Measurements from ENCODE around the gene HAPLN1. TPM values are rescaled to one million over a fixed set of nuclear protein-coding genes. Genes with fewer than 3 reads are reported as not detected.

The HAPLN1 gene
- total RNA-seq, 1 experiment from 2014 or later, result not detected

- Histone ChIP-seq H3K4me2 (ENCODE audit: low read depth, low read length, poor library complexity, severe bottlenecking) (no peak overlapping the region), H3K79me2 (ENCODE audit: low read length) (no peaks in the 10 kb centered on the region), H3K9me2 (replicated peaks; ENCODE audit: insufficient read depth, low read length) (no peaks in the 10 kb centered on the region), H3K36me3 (ENCODE audit: insufficient read depth, low read length) (no peaks in the 10 kb centered on the region), H3K4me3 (ENCODE audit: low read length) (no peak overlapping the region), H3K27ac (ENCODE audit: low read length) (no peak overlapping the region), H2AFZ (ENCODE audit: low read length) (no peak overlapping the region), H3K9ac (ENCODE audit: low read length) (no peak overlapping the region), H3K9me3 (ENCODE audit: low read length) (no peaks in the 10 kb centered on the region), H3K4me1 (ENCODE audit: low read length) (no peaks in the 10 kb centered on the region), H4K20me1 (ENCODE audit: insufficient read depth, low read depth, low read length) (no peaks in the 10 kb centered on the region), H3K27me3 (ENCODE audit: low read length) (no peaks in the 10 kb centered on the region)
- no peak for DNase-seq
Measured at GRCh38 chr5:83724935-83725334, 4.3 kb upstream of the HAPLN1 start.

- no peaks in the 10 kb centered on the region for H3K79me2 ChIP-seq (ENCODE audit: low read length)
- no peaks in the 10 kb centered on the region for H4K20me1 ChIP-seq (ENCODE audit: insufficient read depth, low read depth, low read length)
- no peak for DNase-seq
- H3K36me3 ChIP-seq (ENCODE audit: insufficient read depth, low read length), result no peaks in the 10 kb centered on the region
- H3K9ac ChIP-seq (ENCODE audit: low read length), result no peak overlapping the region
- H3K9me3 ChIP-seq (ENCODE audit: low read length), result no peaks in the 10 kb centered on the region
- H3K4me1 ChIP-seq (ENCODE audit: low read length), result no peaks in the 10 kb centered on the region
- H3K4me2 ChIP-seq (ENCODE audit: low read depth, low read length, poor library complexity, severe bottlenecking), result no peak overlapping the region
- no peaks in the 10 kb centered on the region for H3K9me2 ChIP-seq (replicated peaks; ENCODE audit: insufficient read depth, low read length)
- no peaks in the 10 kb centered on the region for H3K27me3 ChIP-seq (ENCODE audit: low read length)
- no peak overlapping the region for H3K4me3 ChIP-seq (ENCODE audit: low read length)
- no peak overlapping the region for H2AFZ ChIP-seq (ENCODE audit: low read length)
- H3K27ac ChIP-seq (ENCODE audit: low read length), result no peak overlapping the region
Measured at GRCh38 chr5:83724001-83724400, 3.3 kb upstream of the HAPLN1 start.

GRCh38 chr5:83723031-83723430, 2.4 kb upstream of the HAPLN1 start:
- no peaks in the 10 kb centered on the region for H3K27me3 ChIP-seq (ENCODE audit: low read length)
- H3K4me3 ChIP-seq (ENCODE audit: low read length), result no peak overlapping the region
- H3K9me3 ChIP-seq (ENCODE audit: low read length), result no peaks in the 10 kb centered on the region
- no peaks in the 10 kb centered on the region for H3K9me2 ChIP-seq (replicated peaks; ENCODE audit: insufficient read depth, low read length)
- no peak overlapping the region for H3K27ac ChIP-seq (ENCODE audit: low read length)
- no peak overlapping the region for H2AFZ ChIP-seq (ENCODE audit: low read length)
- H3K4me1 ChIP-seq (ENCODE audit: low read length), result no peaks in the 10 kb centered on the region
- H3K4me2 ChIP-seq (ENCODE audit: low read depth, low read length, poor library complexity, severe bottlenecking), result no peak overlapping the region
- H3K36me3 ChIP-seq (ENCODE audit: insufficient read depth, low read length), result no peaks in the 10 kb centered on the region
- DNase-seq, result no peak
- no peaks in the 10 kb centered on the region for H3K79me2 ChIP-seq (ENCODE audit: low read length)
- H4K20me1 ChIP-seq (ENCODE audit: insufficient read depth, low read depth, low read length), result no peaks in the 10 kb centered on the region
- no peak overlapping the region for H3K9ac ChIP-seq (ENCODE audit: low read length)

GRCh38 chr5:83721953-83722901, 1.6 kb upstream of the HAPLN1 start:
- no peaks in the 10 kb centered on the region for H3K27me3 ChIP-seq (ENCODE audit: low read length)
- no peaks in the 10 kb centered on the region for H3K36me3 ChIP-seq (ENCODE audit: insufficient read depth, low read length)
- DNase-seq, result no peak
- H3K27ac ChIP-seq (ENCODE audit: low read length), result no peak overlapping the region
- no peak overlapping the region for H3K9ac ChIP-seq (ENCODE audit: low read length)
- no peaks in the 10 kb centered on the region for H4K20me1 ChIP-seq (ENCODE audit: insufficient read depth, low read depth, low read length)
- H3K79me2 ChIP-seq (ENCODE audit: low read length), result no peaks in the 10 kb centered on the region
- no peaks in the 10 kb centered on the region for H3K9me3 ChIP-seq (ENCODE audit: low read length)
- H3K9me2 ChIP-seq (replicated peaks; ENCODE audit: insufficient read depth, low read length), result no peaks in the 10 kb centered on the region
- H3K4me2 ChIP-seq (ENCODE audit: low read depth, low read length, poor library complexity, severe bottlenecking), result no peak overlapping the region
- no peaks in the 10 kb centered on the region for H3K4me1 ChIP-seq (ENCODE audit: low read length)
- no peak overlapping the region for H3K4me3 ChIP-seq (ENCODE audit: low read length)
- H2AFZ ChIP-seq (ENCODE audit: low read length), result no peak overlapping the region

GRCh38 chr5:83718936-83719495, 1.6 kb downstream of the HAPLN1 start:
- no peak overlapping the region for H3K9ac ChIP-seq (ENCODE audit: low read length)
- no peak overlapping the region for H2AFZ ChIP-seq (ENCODE audit: low read length)
- DNase-seq, result no peak
- no peaks in the 10 kb centered on the region for H3K9me2 ChIP-seq (replicated peaks; ENCODE audit: insufficient read depth, low read length)
- H3K4me1 ChIP-seq (ENCODE audit: low read length), result peaks cover 6% of the 10 kb centered on the region
- H3K4me3 ChIP-seq (ENCODE audit: low read length), result no peak overlapping the region
- no peaks in the 10 kb centered on the region for H3K79me2 ChIP-seq (ENCODE audit: low read length)
- no peaks in the 10 kb centered on the region for H4K20me1 ChIP-seq (ENCODE audit: insufficient read depth, low read depth, low read length)
- no peak overlapping the region for H3K27ac ChIP-seq (ENCODE audit: low read length)
- H3K27me3 ChIP-seq (ENCODE audit: low read length), result no peaks in the 10 kb centered on the region
- H3K36me3 ChIP-seq (ENCODE audit: insufficient read depth, low read length), result no peaks in the 10 kb centered on the region
- no peaks in the 10 kb centered on the region for H3K9me3 ChIP-seq (ENCODE audit: low read length)
- H3K4me2 ChIP-seq (ENCODE audit: low read depth, low read length, poor library complexity, severe bottlenecking), result no peak overlapping the region

GRCh38 chr5:83718195-83718825, 2.3 kb downstream of the HAPLN1 start:
- Histone ChIP-seq H3K9ac (ENCODE audit: low read length) (no peak overlapping the region), H3K4me2 (ENCODE audit: low read depth, low read length, poor library complexity, severe bottlenecking) (no peak overlapping the region), H3K27me3 (ENCODE audit: low read length) (no peaks in the 10 kb centered on the region), H3K27ac (ENCODE audit: low read length) (no peak overlapping the region), H3K9me2 (replicated peaks; ENCODE audit: insufficient read depth, low read length) (no peaks in the 10 kb centered on the region), H4K20me1 (ENCODE audit: insufficient read depth, low read depth, low read length) (no peaks in the 10 kb centered on the region), H3K36me3 (ENCODE audit: insufficient read depth, low read length) (no peaks in the 10 kb centered on the region), H3K4me1 (ENCODE audit: low read length) (peaks cover 6% of the 10 kb centered on the region), H3K4me3 (ENCODE audit: low read length) (no peak overlapping the region), H3K79me2 (ENCODE audit: low read length) (no peaks in the 10 kb centered on the region), H2AFZ (ENCODE audit: low read length) (no peak overlapping the region), H3K9me3 (ENCODE audit: low read length) (no peaks in the 10 kb centered on the region)
- peak; percentile 79 for DNase-seq

- no peak overlapping the region for H3K9ac ChIP-seq (ENCODE audit: low read length)
- H3K4me3 ChIP-seq (ENCODE audit: low read length), result no peak overlapping the region
- no peak overlapping the region for H2AFZ ChIP-seq (ENCODE audit: low read length)
- H3K27ac ChIP-seq (ENCODE audit: low read length), result no peak overlapping the region
- H3K9me2 ChIP-seq (replicated peaks; ENCODE audit: insufficient read depth, low read length), result no peaks in the 10 kb centered on the region
- H3K4me1 ChIP-seq (ENCODE audit: low read length), result peaks cover 6% of the 10 kb centered on the region
- H4K20me1 ChIP-seq (ENCODE audit: insufficient read depth, low read depth, low read length), result no peaks in the 10 kb centered on the region
- H3K36me3 ChIP-seq (ENCODE audit: insufficient read depth, low read length), result no peaks in the 10 kb centered on the region
- H3K79me2 ChIP-seq (ENCODE audit: low read length), result no peaks in the 10 kb centered on the region
- no peak overlapping the region for H3K4me2 ChIP-seq (ENCODE audit: low read depth, low read length, poor library complexity, severe bottlenecking)
- H3K27me3 ChIP-seq (ENCODE audit: low read length), result no peaks in the 10 kb centered on the region
- H3K9me3 ChIP-seq (ENCODE audit: low read length), result no peaks in the 10 kb centered on the region
- DNase-seq, result peak; percentile 43
Measured at GRCh38 chr5:83715236-83716065, 5.2 kb downstream of the HAPLN1 start.

All from Karpas-422 (cell line).